GM23338 (cell line): Measurements from ENCODE around the gene CENPK.
"Not testable (repeated sequence)": the region's sequence is repeated elsewhere in the genome, so short reads cannot be mapped to it uniquely, and the experiment has no call there.

Experiments used
- CREB1 ChIP-seq: fragments of 250-450 bp; sonication (Bioruptor Pico); IDR thresholded peaks from 2 replicates; pipeline ENCODE4 v1.5.0; 2020; ENCODE audit warnings: low read depth, mild to moderate bottlenecking, moderate library complexity
- CTCF ChIP-seq, 2 experiments: fragments of 200-600 bp in 1 of 2; sonication (generic) in 1 of 2; conservative IDR thresholded peaks; 2 replicates each; pipeline versions ENCODE4 v1.5.1 to v1.6.1; 2016 to 2017; ENCODE audit warnings: antibody characterized with exemption in 2 of 2, low read depth in 2 of 2, mild to moderate bottlenecking in 2 of 2, moderate library complexity in 1 of 2
- EZH2 ChIP-seq: fragments of 200-600 bp; sonication (generic); IDR thresholded peaks from one replicate; pipeline ENCODE4 v1.8.0; 2017; ENCODE audit warnings: antibody characterized with exemption, mild to moderate bottlenecking, low read depth; ENCODE audit not compliant: unreplicated experiment
- EZH2phosphoT487 ChIP-seq: fragments of 200-600 bp; sonication (generic); IDR thresholded peaks from one replicate; pipeline ENCODE4 v1.8.1; 2018; ENCODE audit warnings: antibody characterized with exemption; ENCODE audit not compliant: unreplicated experiment
- JUNB ChIP-seq: IDR thresholded peaks from one replicate; pipeline ENCODE4 v1.6.1; 2016; ENCODE audit warnings: antibody characterized with exemption; ENCODE audit not compliant: unreplicated experiment
- NANOG ChIP-seq: IDR thresholded peaks from 2 replicates; pipeline ENCODE4 v1.6.1; 2016; ENCODE audit warnings: antibody characterized with exemption, borderline replicate concordance
- POLR2AphosphoS5 ChIP-seq: IDR thresholded peaks from 2 replicates; pipeline ENCODE4 v1.6.1; 2016; ENCODE audit warnings: antibody characterized with exemption, low read depth
- REST ChIP-seq: IDR thresholded peaks from one replicate; pipeline ENCODE4 v1.6.1; 2018; ENCODE audit warnings: antibody characterized with exemption; ENCODE audit not compliant: unreplicated experiment
- ZNF114 ChIP-seq: fragments of 250-450 bp; sonication (Bioruptor Pico); IDR thresholded peaks from 2 replicates; pipeline ENCODE4 v1.5.0; 2020; ENCODE audit warnings: mild to moderate bottlenecking, moderate library complexity
- ZNF462 ChIP-seq: fragments of 250-450 bp; sonication (Bioruptor Pico); IDR thresholded peaks from 2 replicates; pipeline ENCODE4 v1.5.0; 2020; ENCODE audit warnings: mild to moderate bottlenecking, moderate library complexity

GRCh38 chr5:65601761-65602160 lies 38.8 kb upstream of the CENPK start:
- not testable (repeated sequence) for TF ChIP-seq REST; POLR2AphosphoS5; CTCF (conservative IDR thresholded peaks at IDR 0.05; ENCODE audit: low read depth in 2 of 2); EZH2; ZNF114; JUNB; NANOG; CREB1 (CRISPR knock-in tag); EZH2phosphoT487; ZNF462 (CRISPR knock-in tag)
